Esophagus muscularis mucosa (tissue), 4 donors: ENCODE data around the gene HSF4. TPM values are rescaled to one million over a fixed set of nuclear protein-coding genes. Genes with fewer than 3 reads are reported as not detected.

Experiments used
- DNase-seq: peaks from one replicate; pipeline ENCODE4 v3.0.0-alpha.2; 2017; ENCODE audit errors: extremely low spot score
- H3K27ac ChIP-seq, 4 donors: fragments of 200-600 bp; sonication (generic); replicated peaks in 1 of 4; 1 replicate in 3 of 4; 2 replicates in 1 of 4; pipeline ENCODE4 v1.5.1; 2016 to 2019; ENCODE audit warnings: mild to moderate bottlenecking in 1 of 4
- H3K27me3 ChIP-seq, 4 donors: fragments of 200-600 bp; sonication (generic); one replicate each; pipeline versions ENCODE4 v1.5.1 to v1.6.0; 2016 to 2019
- H3K36me3 ChIP-seq, 4 donors: fragments of 200-600 bp; sonication (generic); one replicate each; pipeline ENCODE4 v1.5.1; 2016 to 2019
- H3K4me1 ChIP-seq, 4 donors: fragments of 200-600 bp; sonication (generic); one replicate each; pipeline ENCODE4 v1.5.1; 2016 to 2019
- H3K4me3 ChIP-seq, 4 donors: fragments of 200-600 bp; sonication (generic); 1 replicate in 2 of 4; 2 replicates in 2 of 4; pipeline ENCODE4 v1.5.1; 2016 to 2019; ENCODE audit warnings: mild to moderate bottlenecking in 4 of 4, moderate library complexity in 1 of 4
- H3K9me3 ChIP-seq, 4 donors: fragments of 200-600 bp; sonication (generic); 1 replicate in 3 of 4; 2 replicates in 1 of 4; pipeline ENCODE4 v1.5.1; 2016 to 2019
- EP300 ChIP-seq: sonication (generic); formaldehyde crosslinking; IDR thresholded peaks from one replicate; pipeline ENCODE4 v1.6.1; 2017; ENCODE audit warnings: antibody characterized with exemption
- POLR2A ChIP-seq: fragments of 450-650 bp; IDR thresholded peaks from one replicate; pipeline ENCODE4 v1.6.1; 2017; ENCODE audit warnings: antibody characterized with exemption, moderate library complexity, mild to moderate bottlenecking, low read depth
- POLR2AphosphoS5 ChIP-seq, 2 donors: sonication (generic); formaldehyde crosslinking; IDR thresholded peaks; one replicate each; pipeline ENCODE4 v1.6.1; 2017; ENCODE audit warnings: antibody characterized with exemption in 2 of 2
- whole genome bisulfite sequencing: methylation state at CpG from one replicate; pipeline ENCODE4 v1.1.5; 2018; 5-methylcytosine and 5-hydroxymethylcytosine counted together
- intact Hi-C: fragments of 100-400 bp; cut with DNase I; formaldehyde crosslinking; loops from one replicate; pipeline ENCODE4 v1.15.1; 2023
- total RNA-seq, 4 donors: library from RNA; depleted of rRNA; stranded (reverse); fragments of >200 nt; gene quantifications; one replicate each; pipeline versions ENCODE4 v1.1.0 to v1.2.1, GENCODE V29; 2016
- TF ChIP-seq, protein P1 (sequence below), 3 experiments: fragments of 200-600 bp in 2 of 3; fragments of 450-650 bp in 1 of 3; sonication (generic) in 2 of 3; IDR thresholded peaks; one replicate each; pipeline ENCODE4 v1.5.1; 2017 to 2019; ENCODE audit warnings: antibody characterized with exemption in 3 of 3, mild to moderate bottlenecking in 2 of 3, moderate library complexity in 1 of 3

HSF4 gene
- total RNA-seq, 4 donors from 2014 or later = 27.3 to 61.9 (median 41.1) TPM

DNA sequence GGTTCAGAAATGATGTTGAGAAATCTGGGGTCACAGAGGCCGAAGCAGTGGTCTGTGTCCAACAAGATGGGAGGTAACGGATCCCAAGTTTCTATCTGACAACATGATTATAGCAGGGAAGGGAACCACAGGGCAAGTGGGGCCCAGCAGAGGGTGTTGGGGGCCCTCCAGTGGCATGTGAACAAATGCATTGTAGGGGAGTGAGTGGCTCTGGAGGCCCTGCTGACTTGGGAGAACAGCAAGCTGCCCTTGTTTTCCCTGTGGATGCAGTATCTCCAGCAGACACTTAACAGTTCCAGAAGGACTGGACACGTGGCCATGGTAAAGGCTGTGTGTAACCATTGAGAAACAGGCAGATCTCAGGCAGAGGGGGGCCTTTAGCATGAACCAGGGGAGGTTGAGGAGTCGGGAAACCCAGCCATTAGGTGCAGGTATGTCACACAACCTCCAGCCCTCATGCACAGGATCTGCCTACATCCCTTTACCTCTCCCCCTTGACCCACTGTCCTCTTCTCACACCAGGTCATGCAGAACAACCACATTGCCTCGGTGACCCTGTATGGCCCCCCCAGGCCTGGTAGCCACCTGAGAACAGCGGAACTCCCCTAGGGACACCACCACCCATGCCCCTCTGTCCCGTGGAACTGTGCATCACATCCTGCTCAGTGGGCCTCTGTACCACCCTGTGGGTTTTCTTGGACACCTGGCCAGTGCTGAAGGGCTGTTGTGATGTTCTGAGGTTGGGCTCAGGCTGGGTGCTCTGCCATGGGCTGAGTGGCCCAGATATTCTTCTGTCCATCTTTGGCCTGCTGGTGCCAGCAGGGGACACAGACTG is 17.8 kb upstream of the HSF4 start:
- peaks cover 7 to 30% (median 23%) of the 10 kb centered on the region in 4 donors for H3K4me1 ChIP-seq
- TF ChIP-seq POLR2AphosphoS5 (IDR thresholded peaks at IDR 0.05) (no peak), EP300 (no peak), POLR2A (no peak)
- TF ChIP-seq, protein P1, sequence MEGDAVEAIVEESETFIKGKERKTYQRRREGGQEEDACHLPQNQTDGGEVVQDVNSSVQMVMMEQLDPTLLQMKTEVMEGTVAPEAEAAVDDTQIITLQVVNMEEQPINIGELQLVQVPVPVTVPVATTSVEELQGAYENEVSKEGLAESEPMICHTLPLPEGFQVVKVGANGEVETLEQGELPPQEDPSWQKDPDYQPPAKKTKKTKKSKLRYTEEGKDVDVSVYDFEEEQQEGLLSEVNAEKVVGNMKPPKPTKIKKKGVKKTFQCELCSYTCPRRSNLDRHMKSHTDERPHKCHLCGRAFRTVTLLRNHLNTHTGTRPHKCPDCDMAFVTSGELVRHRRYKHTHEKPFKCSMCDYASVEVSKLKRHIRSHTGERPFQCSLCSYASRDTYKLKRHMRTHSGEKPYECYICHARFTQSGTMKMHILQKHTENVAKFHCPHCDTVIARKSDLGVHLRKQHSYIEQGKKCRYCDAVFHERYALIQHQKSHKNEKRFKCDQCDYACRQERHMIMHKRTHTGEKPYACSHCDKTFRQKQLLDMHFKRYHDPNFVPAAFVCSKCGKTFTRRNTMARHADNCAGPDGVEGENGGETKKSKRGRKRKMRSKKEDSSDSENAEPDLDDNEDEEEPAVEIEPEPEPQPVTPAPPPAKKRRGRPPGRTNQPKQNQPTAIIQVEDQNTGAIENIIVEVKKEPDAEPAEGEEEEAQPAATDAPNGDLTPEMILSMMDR (IDR thresholded peaks at IDR 0.05) = no peak
- DNase-seq = no peak
- H3K4me3 ChIP-seq = no peak overlapping the region
- peaks cover 48 to 82% (median 73%) of the 10 kb centered on the region in 4 donors for H3K36me3 ChIP-seq
- H3K27ac ChIP-seq = no peak overlapping the region
- intact Hi-C loops = no loop called here
- H3K9me3 ChIP-seq = no peaks in the 10 kb centered on the region
- no peaks in the 10 kb centered on the region for H3K27me3 ChIP-seq
- WGBS = 74% methylated on average over 6 of the region's 7 CpGs

DNA sequence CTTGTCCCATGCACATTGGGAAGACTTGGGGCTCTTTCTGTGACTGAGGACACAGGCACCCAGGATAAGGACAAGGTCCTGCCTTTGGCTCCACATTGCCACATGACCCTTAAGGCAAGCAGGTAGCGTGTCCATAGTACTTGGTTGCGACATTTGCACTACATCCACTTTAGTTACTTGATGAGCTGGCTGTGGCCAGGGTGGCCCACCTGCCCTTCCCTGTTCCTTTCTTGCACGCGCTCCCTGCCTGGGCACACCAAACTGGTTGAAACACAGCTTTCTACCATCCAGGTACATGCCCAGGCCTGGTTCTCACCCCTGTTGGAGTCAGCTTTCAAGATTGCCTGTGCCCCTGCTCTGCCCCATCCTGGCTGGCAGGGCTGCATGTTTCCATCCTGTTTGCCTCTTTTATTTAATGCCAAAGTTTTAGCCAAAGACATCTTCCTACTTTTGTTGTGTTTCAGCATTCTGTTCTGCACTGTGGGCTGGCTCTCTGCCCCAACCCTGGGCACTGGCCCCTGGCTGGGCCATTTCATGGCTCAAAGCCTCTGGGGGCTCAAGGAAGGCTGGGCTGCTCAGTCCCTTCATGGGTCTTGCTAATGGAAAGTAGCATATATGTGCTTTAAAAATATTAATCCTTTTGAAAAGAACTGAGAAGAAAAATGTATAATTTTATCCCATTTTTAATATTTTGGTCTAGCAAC is 17.0 kb upstream of the HSF4 start:
- no peak overlapping the region for H3K27ac ChIP-seq
- peaks cover 40 to 74% (median 65%) of the 10 kb centered on the region in 4 donors for H3K36me3 ChIP-seq
- intact Hi-C loops = no loop called here
- TF ChIP-seq, protein P1 (IDR thresholded peaks at IDR 0.05) = no peak
- no peak for TF ChIP-seq POLR2AphosphoS5 (IDR thresholded peaks at IDR 0.05)
- TF ChIP-seq EP300 = no peak
- no peak for TF ChIP-seq POLR2A
- H3K4me3 ChIP-seq = no peak overlapping the region
- H3K27me3 ChIP-seq = no peaks in the 10 kb centered on the region
- peaks cover 7 to 32% (median 23%) of the 10 kb centered on the region in 4 donors for H3K4me1 ChIP-seq
- WGBS = 98% methylated on average over 4 of the region's 4 CpGs
- no peaks in the 10 kb centered on the region for H3K9me3 ChIP-seq
- no peak for DNase-seq

DNA sequence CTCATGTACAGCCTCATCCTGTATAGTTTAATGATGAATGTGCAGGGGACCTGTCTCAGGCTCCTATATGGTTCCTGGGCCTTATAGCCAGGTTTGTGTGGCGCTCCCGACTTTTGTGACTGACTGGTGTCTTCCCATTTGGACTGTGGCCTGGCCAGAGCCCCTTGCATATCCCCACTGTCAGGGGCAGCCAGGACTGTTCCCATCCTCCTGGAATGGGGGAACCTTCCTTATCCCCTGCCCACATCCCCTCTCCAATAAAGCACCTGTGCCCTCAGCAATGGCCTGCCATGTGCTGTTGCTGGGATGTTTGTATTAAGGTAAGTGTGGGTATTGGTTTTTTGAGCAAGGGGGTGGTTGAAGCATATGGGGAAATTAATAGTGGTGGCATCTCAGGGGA is 16.3 kb upstream of the HSF4 start:
- H3K9me3 ChIP-seq = no peaks in the 10 kb centered on the region
- H3K27ac ChIP-seq = no peak overlapping the region
- H3K4me1 ChIP-seq = peaks cover 7 to 32% (median 23%) of the 10 kb centered on the region in 4 donors
- H3K27me3 ChIP-seq = no peaks in the 10 kb centered on the region
- TF ChIP-seq POLR2AphosphoS5 (IDR thresholded peaks at IDR 0.05) (no peak), POLR2A (no peak), EP300 (no peak)
- TF ChIP-seq, protein P1 (IDR thresholded peaks at IDR 0.05) = no peak
- H3K4me3 ChIP-seq = no peak overlapping the region
- whole genome bisulfite sequencing = 93% methylated on average over 2 of the region's 2 CpGs
- peaks cover 37 to 67% (median 58%) of the 10 kb centered on the region in 4 donors for H3K36me3 ChIP-seq
- DNase-seq = no peak
- intact Hi-C loops = no loop called here

DNA sequence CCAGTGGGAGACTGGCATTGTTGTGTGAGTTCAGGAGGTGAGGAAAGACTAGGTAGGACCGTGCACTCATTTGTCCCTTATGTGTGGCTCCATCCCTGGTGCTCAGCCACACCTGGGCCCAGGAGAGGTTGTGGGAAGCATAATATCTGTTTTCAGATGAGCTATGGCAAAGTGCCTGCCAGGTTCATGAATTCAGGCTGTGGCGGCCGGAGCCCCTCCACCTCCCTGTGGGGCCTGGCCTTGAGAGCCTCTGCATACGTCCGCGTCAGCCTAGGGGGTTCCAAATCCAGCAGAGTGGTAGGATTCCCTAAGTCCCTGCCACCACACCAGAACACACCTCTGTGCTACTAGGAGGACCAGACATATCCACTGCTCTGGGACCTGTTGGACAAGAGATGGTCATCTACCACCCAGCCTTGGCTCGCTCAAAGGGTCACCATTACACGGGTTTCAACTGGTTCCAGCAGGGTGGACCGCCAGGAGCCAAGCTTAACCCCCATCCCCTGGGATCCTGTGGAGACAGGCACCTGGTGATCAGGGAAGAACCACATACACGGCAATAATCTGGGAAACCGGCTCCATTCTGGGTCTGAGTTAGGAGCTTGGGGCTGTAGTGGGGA is 15.8 kb upstream of the HSF4 start:
- TF ChIP-seq POLR2A (no peak), EP300 (no peak), POLR2AphosphoS5 (IDR thresholded peaks at IDR 0.05) (no peak)
- TF ChIP-seq, protein P1 (IDR thresholded peaks at IDR 0.05) = no peak
- Histone ChIP-seq H3K4me3 (no peak overlapping the region), H3K27ac (no peak overlapping the region), H3K9me3 (no peaks in the 10 kb centered on the region), H3K27me3 (no peaks in the 10 kb centered on the region), H3K36me3 (peaks cover 31 to 62% (median 53%) of the 10 kb centered on the region in 4 donors), H3K4me1 (peaks cover 7 to 32% (median 23%) of the 10 kb centered on the region in 4 donors)
- intact Hi-C loops = no loop called here
- WGBS = 92% methylated on average over 5 of the region's 11 CpGs
- DNase-seq = no peak
